HL-60 (cell line): ENCODE data around the gene ATP1A2.

ENCODE experiments used
- DNase-seq, 2 experiments: peaks; one replicate each; pipeline ENCODE4 v3.0.0-alpha.2; 2010 to 2020; ENCODE audit warnings: low read depth in 1 of 2, low spot score in 1 of 2
- H3K27ac ChIP-seq: fragments of 250-450 bp; sonication (Bioruptor Pico); replicated peaks from 2 replicates; pipeline ENCODE4 v1.5.1; 2020; ENCODE audit warnings: mild to moderate bottlenecking, moderate library complexity
- H3K27me3 ChIP-seq: fragments of 250-450 bp; sonication (Bioruptor Pico); 2 replicates; pipeline ENCODE4 v1.5.1; 2021; ENCODE audit warnings: mild to moderate bottlenecking, moderate library complexity; ENCODE audit not compliant: insufficient read depth, poor library complexity, severe bottlenecking
- H3K4me3 ChIP-seq: replicated peaks from 2 replicates; pipeline ENCODE4 v1.5.1; 2011; ENCODE audit warnings: mild to moderate bottlenecking, control low read depth, low read length; ENCODE audit not compliant: insufficient read depth
- CTCF ChIP-seq: IDR thresholded peaks from one replicate; pipeline ENCODE4 v1.5.1; 2011; ENCODE audit warnings: low read length, control low read depth, inconsistent platforms; ENCODE audit not compliant: insufficient read depth
- GABPA ChIP-seq: IDR thresholded peaks from 2 replicates; pipeline ENCODE4 v1.6.1; 2012; ENCODE audit warnings: low read depth
- POLR2AphosphoS5 ChIP-seq: IDR thresholded peaks from 2 replicates; pipeline ENCODE4 v1.6.1; 2012; ENCODE audit warnings: low read depth
- SPI1 ChIP-seq: IDR thresholded peaks from 2 replicates; pipeline ENCODE4 v1.6.1; 2012; ENCODE audit warnings: low read depth, mild to moderate bottlenecking, borderline replicate concordance
- TF ChIP-seq, protein P1 (sequence below): IDR thresholded peaks from 2 replicates; pipeline ENCODE4 v1.6.1; 2012; ENCODE audit warnings: low read depth; ENCODE audit not compliant: insufficient replicate concordance

The ATP1A2 gene

DNA sequence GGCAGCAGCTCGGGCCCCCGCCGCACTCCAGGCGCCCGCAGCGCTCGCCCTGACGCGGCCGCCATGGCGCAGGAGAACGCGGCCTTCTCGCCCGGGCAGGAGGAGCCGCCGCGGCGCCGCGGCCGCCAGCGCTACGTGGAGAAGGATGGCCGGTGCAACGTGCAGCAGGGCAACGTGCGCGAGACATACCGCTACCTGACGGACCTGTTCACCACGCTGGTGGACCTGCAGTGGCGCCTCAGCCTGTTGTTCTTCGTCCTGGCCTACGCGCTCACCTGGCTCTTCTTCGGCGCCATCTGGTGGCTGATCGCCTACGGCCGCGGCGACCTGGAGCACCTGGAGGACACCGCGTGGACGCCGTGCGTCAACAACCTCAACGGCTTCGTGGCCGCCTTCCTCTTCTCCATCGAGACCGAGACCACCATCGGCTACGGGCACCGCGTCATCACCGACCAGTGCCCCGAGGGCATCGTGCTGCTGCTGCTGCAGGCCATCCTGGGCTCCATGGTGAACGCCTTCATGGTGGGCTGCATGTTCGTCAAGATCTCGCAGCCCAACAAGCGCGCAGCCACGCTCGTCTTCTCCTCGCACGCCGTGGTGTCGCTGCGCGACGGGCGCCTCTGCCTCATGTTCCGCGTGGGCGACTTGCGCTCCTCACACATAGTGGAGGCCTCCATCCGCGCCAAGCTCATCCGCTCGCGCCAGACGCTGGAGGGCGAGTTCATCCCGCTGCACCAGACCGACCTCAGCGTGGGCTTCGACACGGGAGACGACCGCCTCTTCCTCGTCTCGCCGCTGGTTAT lies 31.4 kb upstream of the ATP1A2 start:
- DNase-seq = peak; percentile 41 to 51
- Histone ChIP-seq H3K27ac (no peak overlapping the region), H3K27me3 (peaks cover 33% of the 10 kb centered on the region), H3K4me3 (peak overlapping the region; percentile 36)
- TF ChIP-seq POLR2AphosphoS5 = no peak
- TF ChIP-seq CTCF = peak; percentile 48

DNA sequence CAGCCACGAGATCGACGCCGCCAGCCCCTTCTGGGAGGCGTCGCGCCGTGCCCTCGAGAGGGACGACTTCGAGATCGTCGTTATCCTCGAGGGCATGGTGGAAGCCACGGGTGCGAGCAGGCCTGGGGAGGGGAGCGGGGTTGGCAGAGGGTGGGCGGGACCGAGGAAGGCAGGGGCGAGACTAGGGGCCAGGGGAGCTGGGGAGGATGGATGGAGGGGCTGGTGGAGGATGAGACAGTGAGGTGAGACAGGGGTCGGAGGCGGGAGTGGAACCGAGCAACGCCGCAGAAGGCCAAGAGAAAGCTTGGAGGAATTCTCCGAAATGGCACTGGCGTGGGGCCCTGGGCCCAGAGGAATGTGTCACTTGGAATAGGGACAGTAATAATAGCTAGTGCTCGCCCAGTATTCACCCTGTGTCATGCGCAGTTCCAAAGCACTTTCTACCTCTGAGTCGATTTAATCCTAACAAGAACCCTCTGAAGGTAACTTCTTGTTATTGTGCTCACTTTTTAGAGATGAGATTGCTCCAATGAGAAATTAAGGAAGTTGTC lies 30.7 kb upstream of the ATP1A2 start:
- TF ChIP-seq, protein P1, sequence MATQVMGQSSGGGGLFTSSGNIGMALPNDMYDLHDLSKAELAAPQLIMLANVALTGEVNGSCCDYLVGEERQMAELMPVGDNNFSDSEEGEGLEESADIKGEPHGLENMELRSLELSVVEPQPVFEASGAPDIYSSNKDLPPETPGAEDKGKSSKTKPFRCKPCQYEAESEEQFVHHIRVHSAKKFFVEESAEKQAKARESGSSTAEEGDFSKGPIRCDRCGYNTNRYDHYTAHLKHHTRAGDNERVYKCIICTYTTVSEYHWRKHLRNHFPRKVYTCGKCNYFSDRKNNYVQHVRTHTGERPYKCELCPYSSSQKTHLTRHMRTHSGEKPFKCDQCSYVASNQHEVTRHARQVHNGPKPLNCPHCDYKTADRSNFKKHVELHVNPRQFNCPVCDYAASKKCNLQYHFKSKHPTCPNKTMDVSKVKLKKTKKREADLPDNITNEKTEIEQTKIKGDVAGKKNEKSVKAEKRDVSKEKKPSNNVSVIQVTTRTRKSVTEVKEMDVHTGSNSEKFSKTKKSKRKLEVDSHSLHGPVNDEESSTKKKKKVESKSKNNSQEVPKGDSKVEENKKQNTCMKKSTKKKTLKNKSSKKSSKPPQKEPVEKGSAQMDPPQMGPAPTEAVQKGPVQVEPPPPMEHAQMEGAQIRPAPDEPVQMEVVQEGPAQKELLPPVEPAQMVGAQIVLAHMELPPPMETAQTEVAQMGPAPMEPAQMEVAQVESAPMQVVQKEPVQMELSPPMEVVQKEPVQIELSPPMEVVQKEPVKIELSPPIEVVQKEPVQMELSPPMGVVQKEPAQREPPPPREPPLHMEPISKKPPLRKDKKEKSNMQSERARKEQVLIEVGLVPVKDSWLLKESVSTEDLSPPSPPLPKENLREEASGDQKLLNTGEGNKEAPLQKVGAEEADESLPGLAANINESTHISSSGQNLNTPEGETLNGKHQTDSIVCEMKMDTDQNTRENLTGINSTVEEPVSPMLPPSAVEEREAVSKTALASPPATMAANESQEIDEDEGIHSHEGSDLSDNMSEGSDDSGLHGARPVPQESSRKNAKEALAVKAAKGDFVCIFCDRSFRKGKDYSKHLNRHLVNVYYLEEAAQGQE = no peak
- TF ChIP-seq SPI1 (no peak), CTCF (no peak), POLR2AphosphoS5 (no peak), GABPA (no peak)
- DNase-seq = no peak
- Histone ChIP-seq H3K27ac (no peak overlapping the region), H3K4me3 (no peak overlapping the region), H3K27me3 (peaks cover 33% of the 10 kb centered on the region)

GRCh38 chr1:160085686-160086455 lies 29.7 kb upstream of the ATP1A2 start:
- Histone ChIP-seq H3K27ac (no peak overlapping the region), H3K4me3 (no peak overlapping the region), H3K27me3 (peaks cover 29% of the 10 kb centered on the region)
- peak; percentile 56 to 78 for DNase-seq
- TF ChIP-seq, protein P1 = no peak
- TF ChIP-seq CTCF = peak; percentile 90
